NB4 (cell line): ENCODE results near the gene MED26.

Experiments
- MYC ChIP-seq: IDR thresholded peaks from 2 replicates; pipeline ENCODE4 v1.6.1; 2011; ENCODE audit warnings: low read depth, low read length
- POLR2A ChIP-seq: IDR thresholded peaks from 2 replicates; pipeline ENCODE4 v1.6.1; 2011; ENCODE audit warnings: mild to moderate bottlenecking; ENCODE audit not compliant: insufficient read length; ENCODE audit errors: extremely low read depth
- TF ChIP-seq, protein P1 (sequence below): IDR thresholded peaks from one replicate; pipeline ENCODE4 v1.5.1; 2012; ENCODE audit warnings: low read depth, low read length

DNA sequence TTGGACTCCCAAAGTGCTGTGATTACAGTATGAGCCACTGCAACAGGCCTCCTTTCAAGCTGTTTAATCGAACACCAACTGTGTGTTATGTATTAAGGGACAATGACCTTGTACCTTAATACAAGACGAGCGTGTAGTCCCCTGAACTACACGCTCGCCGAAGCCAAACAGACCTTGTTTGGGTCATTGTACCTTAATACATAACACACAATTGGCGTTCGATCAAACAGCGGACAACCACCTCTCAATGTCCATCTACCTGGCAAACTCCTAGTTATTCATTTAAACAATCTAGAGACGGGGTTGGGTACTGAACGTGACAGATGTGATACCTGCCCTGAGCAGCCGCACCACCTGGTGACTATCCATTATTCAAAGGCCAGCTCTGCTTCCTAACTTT is 87.1 kb downstream of the MED26 start:
- TF ChIP-seq, protein P1, sequence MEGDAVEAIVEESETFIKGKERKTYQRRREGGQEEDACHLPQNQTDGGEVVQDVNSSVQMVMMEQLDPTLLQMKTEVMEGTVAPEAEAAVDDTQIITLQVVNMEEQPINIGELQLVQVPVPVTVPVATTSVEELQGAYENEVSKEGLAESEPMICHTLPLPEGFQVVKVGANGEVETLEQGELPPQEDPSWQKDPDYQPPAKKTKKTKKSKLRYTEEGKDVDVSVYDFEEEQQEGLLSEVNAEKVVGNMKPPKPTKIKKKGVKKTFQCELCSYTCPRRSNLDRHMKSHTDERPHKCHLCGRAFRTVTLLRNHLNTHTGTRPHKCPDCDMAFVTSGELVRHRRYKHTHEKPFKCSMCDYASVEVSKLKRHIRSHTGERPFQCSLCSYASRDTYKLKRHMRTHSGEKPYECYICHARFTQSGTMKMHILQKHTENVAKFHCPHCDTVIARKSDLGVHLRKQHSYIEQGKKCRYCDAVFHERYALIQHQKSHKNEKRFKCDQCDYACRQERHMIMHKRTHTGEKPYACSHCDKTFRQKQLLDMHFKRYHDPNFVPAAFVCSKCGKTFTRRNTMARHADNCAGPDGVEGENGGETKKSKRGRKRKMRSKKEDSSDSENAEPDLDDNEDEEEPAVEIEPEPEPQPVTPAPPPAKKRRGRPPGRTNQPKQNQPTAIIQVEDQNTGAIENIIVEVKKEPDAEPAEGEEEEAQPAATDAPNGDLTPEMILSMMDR = no peak
- no peak for TF ChIP-seq POLR2A
- no peak for TF ChIP-seq MYC
